HepG2 (cell line): ENCODE results near the gene MTMR4. TPM values are rescaled to one million over a fixed set of nuclear protein-coding genes. Genes with fewer than 3 reads are reported as not detected.

Experiments
- ATAC-seq: fragments of 200-7000 bp; cut with Tn5 transposase; 3 replicates; pipeline ENCODE4 v1.9.1; 2020; ENCODE audit warnings: mild to moderate bottlenecking, moderate library complexity
- BruUV-seq: library from RNA; stranded (reverse); fragments of 400-500 nt; replicated peaks from 2 replicates; lab custom pipeline; 2021; lab: Mats Ljungman, UMichigan
- CTCF ChIA-PET: fragments of 300-600 bp; formaldehyde crosslinking; extraction: SDS; loops from one replicate; lab custom pipeline; 2021; ENCODE audit warnings: low total read pairs, inconsistent platforms, low intra/inter-chr PET ratio; lab: Yijun Ruan, JAX
- POLR2A ChIA-PET: fragments of 350-600 bp; sonication (Branson Sonifier 250); formaldehyde crosslinking; loops from one replicate; lab custom pipeline; 2020; ENCODE audit warnings: antibody characterized with exemption, inconsistent platforms; lab: Yijun Ruan, JAX
- DNase-seq: peaks from one replicate; pipeline ENCODE4 v3.0.0-alpha.2; 2015; ENCODE audit warnings: low spot score
- FAIRE-seq: peaks from 3 replicates; lab custom pipeline; 2011; peaks lifted over from hg19 to GRCh38; lab: Jason Lieb, UNC
- H2AFZ ChIP-seq: one replicate; pipeline ENCODE4 v1.6.1; 2011; ENCODE audit warnings: low read length, inconsistent platforms
- H3K27ac ChIP-seq: fragments of 300-600 bp; 3 replicates; pipeline ENCODE4 v1.8.0; 2011; ENCODE audit warnings: mixed run types, mild to moderate bottlenecking, mixed read lengths, low read length, inconsistent platforms; ENCODE audit not compliant: insufficient read depth; ENCODE audit errors: extremely low read length
- H3K27me3 ChIP-seq, 2 experiments: fragments of 200-600 bp in 1 of 2; 2 replicates in 1 of 2; 3 replicates in 1 of 2; pipeline versions ENCODE4 v1.6.0 to v1.8.0; 2011; ENCODE audit warnings: low read length in 2 of 2, mild to moderate bottlenecking in 2 of 2, moderate library complexity in 2 of 2, inconsistent platforms in 1 of 2; ENCODE audit not compliant: insufficient read depth in 2 of 2, control insufficient read depth in 1 of 2
- H3K36me3 ChIP-seq, 2 experiments: fragments of 200-600 bp in 1 of 2; replicated peaks in 1 of 2; 2 replicates in 1 of 2; 3 replicates in 1 of 2; pipeline versions ENCODE4 v1.5.1 to v1.8.0; 2011; ENCODE audit warnings: low read length in 2 of 2, inconsistent platforms in 1 of 2; ENCODE audit not compliant: insufficient read depth in 2 of 2, control insufficient read depth in 1 of 2
- H3K4me1 ChIP-seq: 2 replicates; pipeline ENCODE4 v1.5.1; 2012; ENCODE audit warnings: low read length, inconsistent platforms; ENCODE audit not compliant: insufficient read depth
- H3K4me2 ChIP-seq: 2 replicates; pipeline ENCODE4 v1.6.0; 2011; ENCODE audit warnings: low read depth, low read length, inconsistent platforms
- H3K4me3 ChIP-seq, 3 experiments: fragments of 200-600 bp in 1 of 3; sonication (generic), shearing (Covaris generic) in 1 of 3; replicated peaks in 1 of 3; 2 replicates each; pipeline ENCODE4 v1.5.1; 2011 to 2016; ENCODE audit warnings: low read length in 3 of 3, inconsistent platforms in 2 of 3, low read depth in 2 of 3, mild to moderate bottlenecking in 2 of 3, control low read depth in 1 of 3, mixed read lengths in 1 of 3; ENCODE audit not compliant: insufficient read depth in 1 of 3
- H3K79me2 ChIP-seq: one replicate; pipeline ENCODE4 v1.6.1; 2011; ENCODE audit warnings: low read length, inconsistent platforms; ENCODE audit not compliant: insufficient read depth
- H3K9ac ChIP-seq: 2 replicates; pipeline ENCODE4 v1.6.0; 2011; ENCODE audit warnings: mild to moderate bottlenecking, low read depth, low read length, inconsistent platforms; ENCODE audit not compliant: insufficient read depth
- H3K9me3 ChIP-seq: 2 replicates; pipeline ENCODE4 v1.5.1; 2012; ENCODE audit warnings: mild to moderate bottlenecking, low read length
- H4K20me1 ChIP-seq: 2 replicates; pipeline ENCODE4 v1.6.0; 2011; ENCODE audit warnings: inconsistent platforms, mild to moderate bottlenecking, low read length, moderate library complexity; ENCODE audit not compliant: insufficient read depth
- CAMTA2 ChIP-seq: sonication (generic); formaldehyde crosslinking; IDR thresholded peaks from 2 replicates; pipeline ENCODE4 v1.4.0; 2020; ENCODE audit warnings: mild to moderate bottlenecking, missing genetic modification reagents, borderline replicate concordance
- ZFP41 ChIP-seq: sonication (generic); formaldehyde crosslinking; IDR thresholded peaks from 2 replicates; pipeline ENCODE4 v1.4.0; 2020; ENCODE audit warnings: mild to moderate bottlenecking, missing genetic modification reagents, borderline replicate concordance
- ZNF644 ChIP-seq: IDR thresholded peaks from 2 replicates; pipeline ENCODE4 v1.6.1; 2016; ENCODE audit warnings: low read depth
- WGBS: methylation state at CpG from one replicate; pipeline ENCODE4 v1.1.6; 2017; ENCODE audit warnings: low lambda C conversion rate; 5-methylcytosine and 5-hydroxymethylcytosine counted together
- in situ Hi-C: cut with HindIII; loops from 2 replicates; pipeline ENCODE4 v1.10.0; 2017; ENCODE audit warnings: low pct_unique_long_range_greater_than_20kb; ENCODE audit not compliant: extremely low pct_ligation_motif_present
- intact Hi-C: fragments of 100-400 bp; cut with micrococcal nuclease; formaldehyde crosslinking; loops from one replicate; pipeline ENCODE4 v1.10.0; 2022; ENCODE audit not compliant: unreplicated experiment
- polyA plus RNA-seq, 8 experiments: library from polyadenylated mRNA; depleted of rRNA in 3 of 8; stranded (reverse) in 7 of 8; unstranded in 1 of 8; fragments of >200 nt; fragmentation: Illumina TruSeq in 4 of 8; extraction: Trizol in 4 of 8; gene quantifications; 2 replicates each; pipeline versions ENCODE4 v1.2.1 to v1.2.3, GENCODE V29; 2011 to 2016; ENCODE audit warnings: low read depth in 4 of 8, missing spikeins in 1 of 8, mixed read lengths in 1 of 8; ENCODE audit not compliant: insufficient read depth in 1 of 8
- total RNA-seq, 5 experiments: library from RNA; depleted of rRNA; stranded (reverse); fragments of >200 nt; fragmentation: Illumina TruSeq; extraction: Trizol; gene quantifications; 2 replicates each; pipeline ENCODE4 v1.2.3, GENCODE V29; 2016; ENCODE audit warnings: low read depth in 1 of 5
- TF ChIP-seq, protein P1 (sequence below): sonication (generic); formaldehyde crosslinking; IDR thresholded peaks from 2 replicates; pipeline ENCODE4 v1.4.0; 2020; ENCODE audit warnings: mild to moderate bottlenecking, missing genetic modification reagents
- TF ChIP-seq, protein P2 (sequence below): IDR thresholded peaks from 2 replicates; pipeline ENCODE4 v1.6.1; 2016; ENCODE audit warnings: low read depth, borderline replicate concordance
- TF ChIP-seq, protein P3 (sequence below): sonication (generic); formaldehyde crosslinking; IDR thresholded peaks from 2 replicates; pipeline ENCODE4 v1.5.0; 2020; ENCODE audit warnings: mild to moderate bottlenecking, missing genetic modification reagents, moderate library complexity

Gene MTMR4
- total and polyA plus RNA-seq, 2 of the 13 experiments (the other 11 are each of a cell fraction or from before 2014, with no cell fraction given), result 62.5 to 65.1 TPM

DNA sequence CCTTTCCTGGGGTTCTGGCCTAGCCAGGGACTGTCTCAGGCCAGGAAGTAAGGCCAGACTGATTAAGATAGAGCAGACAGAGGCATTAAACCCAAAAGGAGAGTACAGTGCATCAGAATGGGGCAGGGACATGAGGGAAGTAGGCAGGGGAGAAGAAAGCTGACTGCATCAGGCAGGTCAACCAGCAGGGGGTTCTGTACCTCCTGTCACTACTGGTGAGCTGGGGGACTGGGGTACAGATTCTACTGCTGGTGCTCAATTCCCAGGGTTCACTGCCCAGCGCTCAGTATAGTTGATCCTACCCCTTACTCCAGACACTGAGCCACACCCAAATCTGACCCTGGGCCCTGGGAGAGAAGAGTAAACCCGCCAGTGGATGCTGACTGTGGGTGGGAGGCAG, 12.9 kb upstream of the MTMR4 start:
- Histone ChIP-seq H3K36me3 (no peaks in the 10 kb centered on the region), H3K4me1 (peaks cover 29% of the 10 kb centered on the region), H3K9me3 (no peaks in the 10 kb centered on the region), H3K9ac (no peak overlapping the region), H3K4me2 (no peak overlapping the region), H2AFZ (no peak overlapping the region), H3K4me3 (no peak overlapping the region), H3K27ac (no peak overlapping the region), H4K20me1 (no peaks in the 10 kb centered on the region), H3K79me2 (no peaks in the 10 kb centered on the region), H3K27me3 (peaks cover 7 to 34% of the 10 kb centered on the region in 2 experiments; a peak in 3 of 5 replicates)
- no peak for DNase-seq
- ATAC-seq, result peak; percentile 47
- 33% methylated on average over 2 of the region's 2 CpGs for WGBS
- ChIA-PET CTCF (interaction anchor here (0.8 kb wide), 1 partner anchor 50 kb away, joined by 3 read pairs; no protein-coding TSS in a partner anchor), POLR2A (interaction anchor here (2.1 to 3.0 kb wide), 2 partner anchors 9 to 104 kb away, joined by 7 to 9 read pairs; no protein-coding TSS in a partner anchor)
- no TSS peak for BruUV-seq
- in situ Hi-C loops, result no loop called here
- intact Hi-C loops, result no loop called here
- no peak for FAIRE-seq
- TF ChIP-seq, protein P1, sequence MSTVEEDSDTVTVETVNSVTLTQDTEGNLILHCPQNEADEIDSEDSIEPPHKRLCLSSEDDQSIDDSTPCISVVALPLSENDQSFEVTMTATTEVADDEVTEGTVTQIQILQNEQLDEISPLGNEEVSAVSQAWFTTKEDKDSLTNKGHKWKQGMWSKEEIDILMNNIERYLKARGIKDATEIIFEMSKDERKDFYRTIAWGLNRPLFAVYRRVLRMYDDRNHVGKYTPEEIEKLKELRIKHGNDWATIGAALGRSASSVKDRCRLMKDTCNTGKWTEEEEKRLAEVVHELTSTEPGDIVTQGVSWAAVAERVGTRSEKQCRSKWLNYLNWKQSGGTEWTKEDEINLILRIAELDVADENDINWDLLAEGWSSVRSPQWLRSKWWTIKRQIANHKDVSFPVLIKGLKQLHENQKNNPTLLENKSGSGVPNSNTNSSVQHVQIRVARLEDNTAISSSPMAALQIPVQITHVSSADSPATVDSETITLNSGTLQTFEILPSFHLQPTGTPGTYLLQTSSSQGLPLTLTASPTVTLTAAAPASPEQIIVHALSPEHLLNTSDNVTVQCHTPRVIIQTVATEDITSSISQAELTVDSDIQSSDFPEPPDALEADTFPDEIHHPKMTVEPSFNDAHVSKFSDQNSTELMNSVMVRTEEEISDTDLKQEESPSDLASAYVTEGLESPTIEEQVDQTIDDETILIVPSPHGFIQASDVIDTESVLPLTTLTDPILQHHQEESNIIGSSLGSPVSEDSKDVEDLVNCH (CRISPR knock-in tag), result no peak
- TF ChIP-seq, protein P2, sequence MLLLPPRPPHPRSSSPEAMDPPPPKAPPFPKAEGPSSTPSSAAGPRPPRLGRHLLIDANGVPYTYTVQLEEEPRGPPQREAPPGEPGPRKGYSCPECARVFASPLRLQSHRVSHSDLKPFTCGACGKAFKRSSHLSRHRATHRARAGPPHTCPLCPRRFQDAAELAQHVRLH (CRISPR knock-in tag), result no peak
- TF ChIP-seq ZNF644 (no peak), CAMTA2 (CRISPR knock-in tag) (no peak), ZFP41 (CRISPR knock-in tag) (no peak)
- TF ChIP-seq, protein P3, sequence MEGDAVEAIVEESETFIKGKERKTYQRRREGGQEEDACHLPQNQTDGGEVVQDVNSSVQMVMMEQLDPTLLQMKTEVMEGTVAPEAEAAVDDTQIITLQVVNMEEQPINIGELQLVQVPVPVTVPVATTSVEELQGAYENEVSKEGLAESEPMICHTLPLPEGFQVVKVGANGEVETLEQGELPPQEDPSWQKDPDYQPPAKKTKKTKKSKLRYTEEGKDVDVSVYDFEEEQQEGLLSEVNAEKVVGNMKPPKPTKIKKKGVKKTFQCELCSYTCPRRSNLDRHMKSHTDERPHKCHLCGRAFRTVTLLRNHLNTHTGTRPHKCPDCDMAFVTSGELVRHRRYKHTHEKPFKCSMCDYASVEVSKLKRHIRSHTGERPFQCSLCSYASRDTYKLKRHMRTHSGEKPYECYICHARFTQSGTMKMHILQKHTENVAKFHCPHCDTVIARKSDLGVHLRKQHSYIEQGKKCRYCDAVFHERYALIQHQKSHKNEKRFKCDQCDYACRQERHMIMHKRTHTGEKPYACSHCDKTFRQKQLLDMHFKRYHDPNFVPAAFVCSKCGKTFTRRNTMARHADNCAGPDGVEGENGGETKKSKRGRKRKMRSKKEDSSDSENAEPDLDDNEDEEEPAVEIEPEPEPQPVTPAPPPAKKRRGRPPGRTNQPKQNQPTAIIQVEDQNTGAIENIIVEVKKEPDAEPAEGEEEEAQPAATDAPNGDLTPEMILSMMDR (CRISPR knock-in tag), result peak; percentile 34
